Colonic mucosa (tissue), 4 donors: ENCODE results near the gene SMARCD3. TPM values are rescaled to one million over a fixed set of nuclear protein-coding genes. Genes with fewer than 3 reads are reported as not detected.

Experiments used
- DNase-seq: peaks from one replicate; pipeline ENCODE4 v3.0.0-alpha.2; 2020
- H3K27ac ChIP-seq: fragments of 200-600 bp; one replicate; pipeline ENCODE4 v1.8.0; 2021
- H3K27me3 ChIP-seq: fragments of 200-600 bp; one replicate; pipeline ENCODE4 v1.8.0; 2021
- H3K36me3 ChIP-seq: fragments of 200-600 bp; one replicate; pipeline ENCODE4 v1.8.0; 2021
- H3K4me1 ChIP-seq: fragments of 200-600 bp; one replicate; pipeline ENCODE4 v1.8.0; 2021; ENCODE audit warnings: mild to moderate bottlenecking
- H3K4me3 ChIP-seq: fragments of 200-600 bp; one replicate; pipeline ENCODE4 v1.8.0; 2021
- H3K9ac ChIP-seq, 2 donors: one replicate each; pipeline ENCODE4 v1.7.0; 2013; ENCODE audit warnings: control low read depth in 2 of 2, low read depth in 2 of 2, low read length in 2 of 2
- H3K9me3 ChIP-seq: fragments of 200-600 bp; one replicate; pipeline ENCODE4 v1.8.0; 2021
- CTCF ChIP-seq: fragments of 200-600 bp; IDR thresholded peaks from one replicate; pipeline ENCODE4 v1.8.0; 2022; ENCODE audit warnings: antibody characterized with exemption, mild to moderate bottlenecking
- intact Hi-C: fragments of 100-400 bp; cut with DNase I; formaldehyde crosslinking; loops from one replicate; pipeline ENCODE4 v1.14.1; 2022
- total RNA-seq, 2 donors: library from RNA; stranded (reverse); fragmentation: NEBNext Ultra II Directional in 1 of 2; extraction: Animal tissue kit (Norgen Biotek cat#: 25700) in 1 of 2; gene quantifications; one replicate each; pipeline ENCODE4 v1.2.1, GENCODE V29; 2021
- donor health status: healthy.
- donor health status: DM: no; HTN: no; CAD: no.
- donor health status: DM: no; HTN: no; CAD: no.

The SMARCD3 gene
- total RNA-seq, 2 donors from 2014 or later = 4.3 to 6.7 TPM

- no peak for TF ChIP-seq CTCF
- intact Hi-C loops = no loop called here
- no peak overlapping the region for H3K9ac ChIP-seq
- H3K27ac ChIP-seq = no peak overlapping the region
- H3K9me3 ChIP-seq = no peaks in the 10 kb centered on the region
- H3K36me3 ChIP-seq = no peaks in the 10 kb centered on the region
- DNase-seq = no peak
- peaks cover 3% of the 10 kb centered on the region for H3K27me3 ChIP-seq
- no peak overlapping the region for H3K4me3 ChIP-seq
- no peaks in the 10 kb centered on the region for H3K4me1 ChIP-seq
Observed at GRCh38 chr7:151261529-151261928, 13.0 kb upstream of the SMARCD3 start.

DNA sequence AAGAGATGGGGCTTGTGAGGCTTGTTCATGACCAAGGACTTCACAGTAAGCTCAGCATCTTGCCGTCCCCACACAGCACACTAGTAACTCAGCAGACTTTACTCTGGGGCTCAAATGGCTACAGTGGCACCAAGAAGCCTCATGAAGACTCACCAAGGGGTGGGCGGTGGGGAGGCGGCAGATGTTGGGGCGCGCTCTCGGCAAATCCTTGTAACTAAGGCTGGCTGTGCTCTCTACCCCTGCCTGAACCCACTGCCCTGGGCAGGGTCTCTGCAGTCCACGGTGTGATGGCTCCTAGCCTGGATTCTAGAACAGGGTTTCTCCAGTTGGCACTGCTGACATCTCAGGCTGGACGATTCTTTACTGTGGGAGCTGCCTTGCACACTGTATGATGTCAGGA is 12.4 kb upstream of the SMARCD3 start:
- H3K9ac ChIP-seq = no peak overlapping the region
- no peaks in the 10 kb centered on the region for H3K36me3 ChIP-seq
- no peak for TF ChIP-seq CTCF
- no peaks in the 10 kb centered on the region for H3K4me1 ChIP-seq
- no peak overlapping the region for H3K4me3 ChIP-seq
- peaks cover 3% of the 10 kb centered on the region for H3K27me3 ChIP-seq
- intact Hi-C loops = no loop called here
- DNase-seq = no peak
- no peak overlapping the region for H3K27ac ChIP-seq
- H3K9me3 ChIP-seq = no peaks in the 10 kb centered on the region

- no peak overlapping the region for H3K27ac ChIP-seq
- H3K27me3 ChIP-seq = peaks cover 3% of the 10 kb centered on the region
- no peaks in the 10 kb centered on the region for H3K9me3 ChIP-seq
- H3K9ac ChIP-seq = no peak overlapping the region
- no peak for TF ChIP-seq CTCF
- no peak for DNase-seq
- H3K36me3 ChIP-seq = no peaks in the 10 kb centered on the region
- no peaks in the 10 kb centered on the region for H3K4me1 ChIP-seq
- no peak overlapping the region for H3K4me3 ChIP-seq
- intact Hi-C loops = no loop called here
Observed at GRCh38 chr7:151260471-151260870, 12.0 kb upstream of the SMARCD3 start.

DNA sequence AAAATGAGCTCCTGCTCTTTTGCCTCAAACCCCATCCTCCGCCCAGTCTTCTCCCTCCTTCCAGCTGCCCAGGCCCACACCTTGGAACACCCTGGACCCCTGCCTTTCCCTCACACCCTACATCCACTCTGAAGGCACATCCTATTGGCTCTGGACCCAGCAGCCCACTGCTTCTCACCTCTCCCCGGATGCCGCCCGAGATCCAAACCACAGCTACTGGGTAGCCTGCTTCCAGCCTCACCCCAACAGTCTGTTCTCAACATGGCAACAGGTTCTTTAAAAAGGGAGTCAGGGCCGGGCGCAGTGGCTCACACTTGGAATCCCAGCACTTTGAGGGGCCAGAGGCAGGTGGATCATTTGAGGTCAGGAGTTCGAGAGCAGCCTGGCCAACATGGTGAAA is 9.5 kb upstream of the SMARCD3 start:
- H3K4me3 ChIP-seq = no peak overlapping the region
- DNase-seq = no peak
- H3K36me3 ChIP-seq = no peaks in the 10 kb centered on the region
- no peak overlapping the region for H3K27ac ChIP-seq
- no peaks in the 10 kb centered on the region for H3K9me3 ChIP-seq
- no peaks in the 10 kb centered on the region for H3K4me1 ChIP-seq
- TF ChIP-seq CTCF = no peak
- H3K9ac ChIP-seq = no peak overlapping the region
- intact Hi-C loops = no loop called here
- peaks cover 6% of the 10 kb centered on the region for H3K27me3 ChIP-seq

DNA sequence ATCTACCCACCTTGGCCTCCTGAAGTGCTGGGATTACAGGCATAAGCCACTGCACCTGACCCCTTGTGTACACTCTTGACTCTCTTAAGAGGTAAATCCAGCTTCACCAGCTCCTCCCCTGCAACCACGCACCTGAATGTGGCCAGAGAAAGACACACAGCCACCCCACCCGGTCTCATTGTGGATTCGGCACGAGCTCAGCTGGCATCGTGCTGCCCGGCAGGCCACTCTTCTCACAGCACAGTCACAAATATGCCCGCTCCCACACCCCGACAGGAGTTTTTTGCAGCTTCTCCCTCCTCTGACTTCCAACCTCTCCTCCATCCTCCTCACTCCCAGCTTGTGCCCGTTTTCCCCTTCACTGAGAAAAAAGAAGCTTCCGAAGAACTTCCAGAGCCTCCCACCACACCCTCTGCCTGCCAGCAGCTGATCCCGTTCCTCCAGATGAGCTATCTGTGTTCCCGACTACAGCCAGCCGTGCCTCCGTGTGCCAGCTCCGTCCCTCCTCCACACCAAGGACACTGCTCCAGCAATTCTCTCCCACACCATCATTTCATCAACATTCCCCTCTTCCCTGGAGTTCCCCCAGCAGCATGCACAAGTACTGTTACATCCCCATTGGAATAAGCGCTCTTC is 8.0 kb upstream of the SMARCD3 start:
- Histone ChIP-seq H3K9ac (no peak overlapping the region), H3K27me3 (peaks cover 10% of the 10 kb centered on the region), H3K4me3 (no peak overlapping the region), H3K4me1 (no peaks in the 10 kb centered on the region), H3K36me3 (no peaks in the 10 kb centered on the region), H3K27ac (no peak overlapping the region), H3K9me3 (no peaks in the 10 kb centered on the region)
- no peak for TF ChIP-seq CTCF
- intact Hi-C loops = no loop called here
- no peak for DNase-seq
